ENCODE data around the gene TMEM132A.

The TMEM132A gene

GRCh38 chr11:60947700-60948099, 23.4 kb downstream of the TMEM132A start:
- no peak overlapping the region for H3K4me3 ChIP-seq (ENCODE audit: low read length)
- no peak for TF ChIP-seq CTCF (IDR thresholded peaks at IDR 0.05; ENCODE audit: insufficient read depth, low read depth, low read length, missing control alignments)
- DNase-seq (ENCODE audit: low read depth): no peak

- no peak for TF ChIP-seq CTCF (IDR thresholded peaks at IDR 0.05; ENCODE audit: insufficient read depth, low read depth, low read length, missing control alignments)
- H3K4me3 ChIP-seq (ENCODE audit: low read length): no peak overlapping the region
- no peak for DNase-seq (ENCODE audit: low read depth)
Measured at GRCh38 chr11:60948250-60948649, 24.0 kb downstream of the TMEM132A start.

GRCh38 chr11:60950024-60950423, 25.8 kb downstream of the TMEM132A start:
- no peak for TF ChIP-seq CTCF (IDR thresholded peaks at IDR 0.05; ENCODE audit: insufficient read depth, low read depth, low read length, missing control alignments)
- H3K4me3 ChIP-seq (ENCODE audit: low read length): no peak overlapping the region
- no peak for DNase-seq (ENCODE audit: low read depth)

- no peak for TF ChIP-seq CTCF (IDR thresholded peaks at IDR 0.05; ENCODE audit: insufficient read depth, low read depth, low read length, missing control alignments)
- H3K4me3 ChIP-seq (ENCODE audit: low read length): no peak overlapping the region
- peak; percentile 25 for DNase-seq (ENCODE audit: low read depth)
Measured at GRCh38 chr11:60950933-60951605, 26.8 kb downstream of the TMEM132A start.

- TF ChIP-seq CTCF (IDR thresholded peaks at IDR 0.05; ENCODE audit: insufficient read depth, low read depth, low read length, missing control alignments): no peak
- no peak for DNase-seq (ENCODE audit: low read depth)
- H3K4me3 ChIP-seq (ENCODE audit: low read length): no peak overlapping the region
Measured at GRCh38 chr11:60951606-60951903, 27.3 kb downstream of the TMEM132A start.

- H3K4me3 ChIP-seq (ENCODE audit: low read length): no peak within 1 kb of the TSS
- no peak for TF ChIP-seq CTCF (IDR thresholded peaks at IDR 0.05; ENCODE audit: insufficient read depth, low read depth, low read length, missing control alignments)
- DNase-seq (ENCODE audit: low read depth): no peak
Measured at GRCh38 chr11:60951904-60952741, 27.9 kb downstream of the TMEM132A start, which contains the start of gene SLC15A3. SLC15A3 (minus strand) TSS chr11:60952176; CDS start chr11:60951551, 625 bp downstream.

Data from epithelial cell of esophagus (primary cell).